GM12878 (cell line): ENCODE measurements around the gene STT3B. TPM values are rescaled to one million over a fixed set of nuclear protein-coding genes. Genes with fewer than 3 reads are reported as not detected.

ENCODE experiments used
- ATAC-seq: fragments of 200-7000 bp; cut with Tn5 transposase; 3 replicates; pipeline ENCODE4 v1.9.1; 2020; ENCODE audit warnings: mild to moderate bottlenecking, moderate library complexity
- BruUV-seq: library from RNA; stranded (reverse); fragments of 400-500 nt; replicated peaks from 2 replicates; lab custom pipeline; 2021; lab: Mats Ljungman, UMichigan
- CTCF ChIA-PET: fragments of 300-600 bp; sonication (Branson Sonifier 250); formaldehyde crosslinking; extraction: SDS; loops from one replicate; lab custom pipeline; 2021; ENCODE audit warnings: inconsistent platforms; lab: Yijun Ruan, JAX
- POLR2A ChIA-PET: fragments of 350-600 bp; formaldehyde crosslinking; extraction: SDS; loops from one replicate; lab custom pipeline; 2021; ENCODE audit warnings: inconsistent platforms; lab: Charles Lee
- RAD21 ChIA-PET: fragments of 300-600 bp; sonication (Branson Sonifier 250); formaldehyde crosslinking; loops from one replicate; lab custom pipeline; 2023; ENCODE audit warnings: antibody characterized with exemption; ENCODE audit not compliant: unreplicated experiment; lab: Charles Lee
- SMC1A ChIA-PET: fragments of 300-600 bp; sonication (Branson Sonifier 250); formaldehyde crosslinking; loops from one replicate; lab custom pipeline; 2023; ENCODE audit not compliant: unreplicated experiment, uncharacterized antibody; lab: Charles Lee
- DNase-seq: peaks from one replicate; pipeline ENCODE4 v3.0.0-alpha.2; 2011; ENCODE audit warnings: low read depth, low spot score
- FAIRE-seq: peaks from 3 replicates; lab custom pipeline; 2011; peaks lifted over from hg19 to GRCh38; lab: Jason Lieb, UNC
- H2AFZ ChIP-seq: 2 replicates; pipeline ENCODE4 v1.6.0; 2011; ENCODE audit warnings: low read depth, low read length, control low read depth; ENCODE audit not compliant: control insufficient read depth
- H3K27ac ChIP-seq: 2 replicates; pipeline ENCODE4 v1.5.1; 2011; ENCODE audit warnings: control low read depth; ENCODE audit not compliant: control insufficient read depth, insufficient read depth
- H3K27me3 ChIP-seq, 2 experiments: replicated peaks in 1 of 2; 2 replicates each; pipeline versions ENCODE4 v1.6.0 to v1.6.1; 2011; ENCODE audit warnings: low read length in 1 of 2; ENCODE audit not compliant: control insufficient read depth in 2 of 2, insufficient read depth in 2 of 2
- H3K36me3 ChIP-seq, 2 experiments: 2 replicates each; pipeline ENCODE4 v1.5.1; 2011; ENCODE audit warnings: low read length in 1 of 2; ENCODE audit not compliant: control insufficient read depth in 2 of 2, insufficient read depth in 2 of 2
- H3K4me1 ChIP-seq: 2 replicates; pipeline ENCODE4 v1.6.1; 2011; ENCODE audit warnings: mild to moderate bottlenecking, low read length, moderate library complexity, mixed read lengths; ENCODE audit not compliant: control insufficient read depth, insufficient read depth
- H3K4me2 ChIP-seq: 2 replicates; pipeline ENCODE4 v1.6.0; 2011; ENCODE audit warnings: control low read depth; ENCODE audit not compliant: control insufficient read depth, insufficient read depth
- H3K4me3 ChIP-seq: fragments of 200-600 bp; sonication (generic); 2 replicates; pipeline ENCODE4 v1.5.1; 2016
- H3K79me2 ChIP-seq: 2 replicates; pipeline ENCODE4 v1.6.0; 2011; ENCODE audit warnings: low read length; ENCODE audit not compliant: control insufficient read depth, insufficient read depth
- H3K9ac ChIP-seq: 2 replicates; pipeline ENCODE4 v1.8.0; 2011; ENCODE audit warnings: low read length, control low read depth, mixed read lengths; ENCODE audit not compliant: control insufficient read depth, insufficient read depth
- H3K9me3 ChIP-seq: replicated peaks from 3 replicates; pipeline ENCODE4 v1.5.1; 2011; ENCODE audit warnings: mild to moderate bottlenecking, low read length; ENCODE audit not compliant: control insufficient read depth, insufficient read depth
- H4K20me1 ChIP-seq: 2 replicates; pipeline ENCODE4 v1.6.0; 2011; ENCODE audit not compliant: control insufficient read depth, insufficient read depth
- ASH2L ChIP-seq: fragments of 300-600, 200-600 bp; sonication (generic); IDR thresholded peaks from 2 replicates; pipeline ENCODE4 v1.6.1; 2017; ENCODE audit warnings: low read depth, mild to moderate bottlenecking, borderline replicate concordance
- BACH1 ChIP-seq: fragments of 450-650 bp; IDR thresholded peaks from 2 replicates; pipeline ENCODE4 v1.6.1; 2017; ENCODE audit warnings: mild to moderate bottlenecking, borderline replicate concordance
- IKZF2 ChIP-seq, 2 experiments: fragments of 450-650 bp; IDR thresholded peaks; 2 replicates each; pipeline ENCODE4 v1.6.1; 2017; ENCODE audit warnings: mild to moderate bottlenecking in 2 of 2, moderate library complexity in 2 of 2
- IRF4 ChIP-seq: IDR thresholded peaks from 2 replicates; pipeline ENCODE4 v1.6.1; 2011; ENCODE audit warnings: low read depth, low read length
- MXI1 ChIP-seq: fragments of 150-350 bp; IDR thresholded peaks from 2 replicates; pipeline ENCODE4 v1.6.1; 2011; ENCODE audit warnings: low read depth, mild to moderate bottlenecking, inconsistent platforms, low read length, improper control_type of control experiment
- NFIC ChIP-seq: IDR thresholded peaks from 2 replicates; pipeline ENCODE4 v1.6.1; 2012; ENCODE audit warnings: low read depth, mild to moderate bottlenecking, inconsistent platforms, low read length, moderate library complexity
- NFYA ChIP-seq: IDR thresholded peaks from 2 replicates; pipeline ENCODE4 v1.6.1; 2011; ENCODE audit warnings: low read depth, mild to moderate bottlenecking, low read length, improper control_type of control experiment, borderline replicate concordance
- POLR2AphosphoS5 ChIP-seq: IDR thresholded peaks from 2 replicates; pipeline ENCODE4 v1.6.1; 2011; ENCODE audit warnings: mild to moderate bottlenecking, low read length, inconsistent platforms
- POU2F2 ChIP-seq: IDR thresholded peaks from 3 replicates; pipeline ENCODE4 v1.6.1; 2011; ENCODE audit warnings: low read depth, mild to moderate bottlenecking, low read length, borderline replicate concordance
- RAD21 ChIP-seq: IDR thresholded peaks from 2 replicates; pipeline ENCODE4 v1.6.1; 2011; ENCODE audit warnings: mild to moderate bottlenecking, low read depth, low read length, moderate library complexity; ENCODE audit not compliant: insufficient read depth
- SMC3 ChIP-seq: IDR thresholded peaks from 2 replicates; pipeline ENCODE4 v1.6.1; 2011; ENCODE audit warnings: low read length, improper control_type of control experiment, borderline replicate concordance
- SP1 ChIP-seq: IDR thresholded peaks from one replicate; pipeline ENCODE4 v1.6.1; 2011; ENCODE audit warnings: low read depth, low read length
- SUPT20H ChIP-seq: IDR thresholded peaks from 2 replicates; pipeline ENCODE4 v1.6.1; 2011; ENCODE audit warnings: low read depth, mild to moderate bottlenecking, low read length, moderate library complexity, borderline replicate concordance; ENCODE audit not compliant: control insufficient read depth
- TCF12 ChIP-seq: IDR thresholded peaks from 2 replicates; pipeline ENCODE4 v1.6.1; 2011; ENCODE audit warnings: low read depth, mild to moderate bottlenecking, low read length
- YBX1 ChIP-seq: fragments of 450-650 bp; IDR thresholded peaks from 2 replicates; pipeline ENCODE4 v1.6.1; 2016; ENCODE audit warnings: antibody characterized with exemption
- ZNF622 ChIP-seq: fragments of 450-650 bp; IDR thresholded peaks from 2 replicates; pipeline ENCODE4 v1.6.1; 2017; ENCODE audit warnings: mild to moderate bottlenecking, inconsistent platforms
- WGBS: methylation state at CpG from one replicate; pipeline ENCODE4 v1.1.6; 2016; ENCODE audit warnings: low lambda C conversion rate; ENCODE audit not compliant: insufficient replicate concordance, insufficient coverage; ENCODE audit errors: missing lambda C conversion rate; 5-methylcytosine and 5-hydroxymethylcytosine counted together
- in situ Hi-C: fragments of 300-500 bp; cut with MboI; formaldehyde crosslinking; loops from 9 replicates; pipeline ENCODE4 v1.14.3; 2018; ENCODE audit warnings: mixed read lengths
- intact Hi-C: fragments of 100-400 bp; cut with micrococcal nuclease; formaldehyde crosslinking; loops from one replicate; pipeline ENCODE4 v1.14.2; 2022; ENCODE audit not compliant: unreplicated experiment
- polyA plus RNA-seq, 11 experiments: library from polyadenylated mRNA; depleted of rRNA in 4 of 11; unstranded in 6 of 11; stranded (reverse) in 5 of 11; fragments of >200 nt; fragmentation: Nextera tagmentation in 4 of 11; fragmentation: Illumina TruSeq in 1 of 11; extraction: Ambion mirVana in 4 of 11; extraction: Trizol in 1 of 11; gene quantifications; 1 replicate in 1 of 11; 2 replicates in 10 of 11; pipeline versions ENCODE4 v1.2.1 to v1.2.3, GENCODE V29; 2011 to 2016; ENCODE audit warnings: inconsistent platforms in 2 of 11, missing spikeins in 2 of 11, low read depth in 1 of 11
- total RNA-seq, 4 experiments: library from RNA; depleted of rRNA in 3 of 4; stranded (reverse); fragments of >200 nt in 3 of 4; fragmentation: Illumina TruSeq in 1 of 4; extraction: Trizol in 1 of 4; gene quantifications; 2 replicates each; pipeline versions ENCODE4 v1.2.1 to v1.2.3, GENCODE V29; 2013 to 2021
- TF ChIP-seq, protein P1 (sequence below): fragments of 450-650 bp; IDR thresholded peaks from 2 replicates; pipeline ENCODE4 v1.6.1; 2017; ENCODE audit warnings: mild to moderate bottlenecking, low read depth, inconsistent platforms; ENCODE audit not compliant: poor library complexity, severe bottlenecking
- TF ChIP-seq, protein P2 (sequence below): IDR thresholded peaks from 2 replicates; pipeline ENCODE4 v1.6.1; 2011; ENCODE audit warnings: borderline replicate concordance, low read depth, mild to moderate bottlenecking, moderate library complexity, mixed read lengths, low read length; ENCODE audit not compliant: insufficient read depth; ENCODE audit errors: extremely low read length

The STT3B gene
- total and polyA plus RNA-seq, 10 of the 15 experiments (the other 5 are each of a cell fraction or from before 2014, with no cell fraction given) = 19.9 to 208 (median 79.6) TPM

DNA sequence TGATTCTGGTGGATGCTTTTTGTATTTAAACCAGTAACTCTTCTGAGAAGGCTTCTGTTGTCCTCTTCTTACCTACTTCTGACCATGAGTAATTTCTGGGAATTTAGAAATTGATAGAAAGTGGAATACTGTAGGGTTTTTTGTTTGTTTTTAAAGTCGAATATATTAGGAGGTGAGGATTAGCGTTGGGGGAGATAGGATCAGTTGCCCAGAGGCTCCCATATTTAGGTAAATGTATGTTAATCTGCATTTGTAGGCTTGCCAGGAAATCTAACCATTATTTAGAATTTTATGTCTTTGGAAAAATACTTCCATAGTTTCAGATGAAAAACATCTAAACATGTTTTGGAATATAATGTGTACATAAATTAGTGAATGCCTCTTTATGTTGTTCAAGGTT is 6.1 kb downstream of the STT3B start:
- ChIA-PET RAD21 (interaction anchor here (1.8 kb wide), 1 partner anchor 7 kb away, joined by 10 read pairs; no protein-coding TSS in a partner anchor), POLR2A (interaction anchor here (1.6 kb wide), 1 partner anchor 291 kb away, joined by 4 read pairs; no protein-coding TSS in a partner anchor), CTCF (interaction anchor here (0.8 to 2.7 kb wide), 2 partner anchors 12 to 296 kb away, joined by 3 to 19 read pairs; no protein-coding TSS in a partner anchor)
- H3K79me2 ChIP-seq = peaks cover 99% of the 10 kb centered on the region
- no peak for ATAC-seq
- intact Hi-C loops = loop anchor here (10.0 kb wide), 1 partner anchor 226 kb away; no protein-coding TSS in a partner anchor
- in situ Hi-C loops = loop anchor here (10.0 kb wide), 1 partner anchor 294 kb away; no protein-coding TSS in a partner anchor
- peaks cover 7% of the 10 kb centered on the region; the same call in 2 of the 3 replicates for H3K9me3 ChIP-seq
- 80% methylated on average over 2 of the region's 2 CpGs for WGBS
- TF ChIP-seq TCF12 (no peak), ASH2L (no peak), NFIC (no peak), SUPT20H (no peak), SP1 (no peak), MXI1 (no peak), SMC3 (no peak), IRF4 (no peak), YBX1 (no peak), IKZF2 (IDR thresholded peaks at IDR 0.05) (no peak), RAD21 (no peak), NFYA (no peak), POU2F2 (no peak), POLR2AphosphoS5 (no peak), BACH1 (no peak), ZNF622 (no peak)
- TF ChIP-seq, protein P1, sequence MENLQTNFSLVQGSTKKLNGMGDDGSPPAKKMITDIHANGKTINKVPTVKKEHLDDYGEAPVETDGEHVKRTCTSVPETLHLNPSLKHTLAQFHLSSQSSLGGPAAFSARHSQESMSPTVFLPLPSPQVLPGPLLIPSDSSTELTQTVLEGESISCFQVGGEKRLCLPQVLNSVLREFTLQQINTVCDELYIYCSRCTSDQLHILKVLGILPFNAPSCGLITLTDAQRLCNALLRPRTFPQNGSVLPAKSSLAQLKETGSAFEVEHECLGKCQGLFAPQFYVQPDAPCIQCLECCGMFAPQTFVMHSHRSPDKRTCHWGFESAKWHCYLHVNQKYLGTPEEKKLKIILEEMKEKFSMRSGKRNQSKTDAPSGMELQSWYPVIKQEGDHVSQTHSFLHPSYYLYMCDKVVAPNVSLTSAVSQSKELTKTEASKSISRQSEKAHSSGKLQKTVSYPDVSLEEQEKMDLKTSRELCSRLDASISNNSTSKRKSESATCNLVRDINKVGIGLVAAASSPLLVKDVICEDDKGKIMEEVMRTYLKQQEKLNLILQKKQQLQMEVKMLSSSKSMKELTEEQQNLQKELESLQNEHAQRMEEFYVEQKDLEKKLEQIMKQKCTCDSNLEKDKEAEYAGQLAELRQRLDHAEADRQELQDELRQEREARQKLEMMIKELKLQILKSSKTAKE = no peak
- TF ChIP-seq, protein P2, sequence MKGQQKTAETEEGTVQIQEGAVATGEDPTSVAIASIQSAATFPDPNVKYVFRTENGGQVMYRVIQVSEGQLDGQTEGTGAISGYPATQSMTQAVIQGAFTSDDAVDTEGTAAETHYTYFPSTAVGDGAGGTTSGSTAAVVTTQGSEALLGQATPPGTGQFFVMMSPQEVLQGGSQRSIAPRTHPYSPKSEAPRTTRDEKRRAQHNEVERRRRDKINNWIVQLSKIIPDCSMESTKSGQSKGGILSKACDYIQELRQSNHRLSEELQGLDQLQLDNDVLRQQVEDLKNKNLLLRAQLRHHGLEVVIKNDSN = no peak
- TF ChIP-seq, all 136 proteins: peak for 0
- peak overlapping the region; percentile 27; the same call in 1 of the 2 replicates for H3K4me3 ChIP-seq
- no peaks in the 10 kb centered on the region for H3K27me3 ChIP-seq
- peaks cover 0 to 7% of the 10 kb centered on the region in 2 experiments; a peak in 1 of 4 replicates for H3K36me3 ChIP-seq
- peaks cover 5% of the 10 kb centered on the region; the same call in 1 of the 2 replicates for H3K4me1 ChIP-seq
- no peak for DNase-seq
- SMC1A ChIA-PET = interaction anchor here (1.6 to 1.9 kb wide), 2 partner anchors 11 to 291 kb away, joined by 7 read pairs; no protein-coding TSS in a partner anchor
- H3K9ac ChIP-seq = no peak overlapping the region
- no peak overlapping the region for H3K27ac ChIP-seq
- H2AFZ ChIP-seq = no peak overlapping the region
- no TSS peak for BruUV-seq
- no peak for FAIRE-seq
- no peaks in the 10 kb centered on the region for H4K20me1 ChIP-seq
- peak overlapping the region; percentile 69; the same call in 1 of the 2 replicates for H3K4me2 ChIP-seq
